Measurements from ENCODE around the gene OR4D2. TPM values are rescaled to one million over a fixed set of nuclear protein-coding genes. Genes with fewer than 3 reads are reported as not detected.

OR4D2 gene
- total and polyA plus RNA-seq, 2 donors from 2014 or later: not detected

DNA sequence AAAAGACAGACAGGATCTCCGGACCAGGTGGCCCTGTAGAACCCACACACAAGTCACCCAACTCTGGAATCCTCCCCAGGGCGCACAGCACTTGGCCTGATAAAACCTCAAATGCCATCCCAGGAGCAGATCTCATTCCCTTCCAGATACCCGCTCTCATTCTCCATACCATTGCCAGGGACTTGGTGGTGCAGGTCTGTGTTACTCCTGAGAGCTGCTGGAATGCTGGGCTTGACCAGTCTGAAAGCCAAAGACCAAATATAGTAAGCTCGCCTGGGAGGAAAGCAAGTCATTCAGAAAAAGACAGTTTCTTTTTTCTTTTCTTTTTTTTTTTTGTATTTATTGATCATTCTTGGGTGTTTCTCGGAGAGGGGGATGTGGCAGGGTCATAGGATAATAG, 41.6 kb downstream of the OR4D2 start:
- no peaks in the 10 kb centered on the region for H3K9me3 ChIP-seq (ENCODE audit: control insufficient read depth in 2 of 3, insufficient read depth in 1 of 3, low read length in 3 of 3)
- TF ChIP-seq CTCF (IDR thresholded peaks at IDR 0.05; ENCODE audit: borderline replicate concordance, extremely low read depth, insufficient read depth): no peak

GRCh38 chr17:58210922-58211321, 44.1 kb downstream of the OR4D2 start:
- intact Hi-C loops (cut with DNase I): no loop called here

More for the DNA sequence above, 41.6 kb downstream of the OR4D2 start:
- no peak overlapping the region for H3K27ac ChIP-seq (ENCODE audit: low read depth in 2 of 2, low read length in 2 of 2)
- H3K4me1 ChIP-seq (ENCODE audit: control insufficient read depth in 2 of 3, insufficient read depth in 2 of 3, low read depth in 1 of 3, low read length in 3 of 3): peaks cover 0 to 2% (median 0%) of the 10 kb centered on the region in 3 donors
- intact Hi-C loops (cut with DNase I): no loop called here
- H3K4me3 ChIP-seq (ENCODE audit: low read length in 3 of 3): no peak overlapping the region
- DNase-seq (no peak), FAIRE-seq (no peak)
- no peaks in the 10 kb centered on the region for H3K27me3 ChIP-seq (ENCODE audit: control insufficient read depth, insufficient read depth, low read length)
- no peak overlapping the region for H3K9ac ChIP-seq (ENCODE audit: low read length in 3 of 3)
- H3K36me3 ChIP-seq (ENCODE audit: control insufficient read depth in 2 of 3, insufficient read depth in 3 of 3, low read length in 3 of 3): peaks cover 8 to 32% (median 30%) of the 10 kb centered on the region in 3 donors

GRCh38 chr17:58215685-58216084, 48.9 kb downstream of the OR4D2 start:
- Histone ChIP-seq H3K4me1 (ENCODE audit: control insufficient read depth in 2 of 3, insufficient read depth in 2 of 3, low read depth in 1 of 3, low read length in 3 of 3) (peaks cover 0 to 7% (median 0%) of the 10 kb centered on the region in 3 donors), H3K27ac (ENCODE audit: low read depth in 2 of 2, low read length in 2 of 2) (no peak overlapping the region), H3K9me3 (ENCODE audit: control insufficient read depth in 2 of 3, insufficient read depth in 1 of 3, low read length in 3 of 3) (no peaks in the 10 kb centered on the region), H3K9ac (ENCODE audit: low read length in 3 of 3) (no peak overlapping the region), H3K4me3 (ENCODE audit: low read length in 3 of 3) (no peak overlapping the region), H3K36me3 (ENCODE audit: control insufficient read depth in 2 of 3, insufficient read depth in 3 of 3, low read length in 3 of 3) (peaks cover 11 to 27% (median 25%) of the 10 kb centered on the region in 3 donors), H3K27me3 (ENCODE audit: control insufficient read depth, insufficient read depth, low read length) (no peaks in the 10 kb centered on the region)
- DNase-seq: no peak
- intact Hi-C loops (cut with DNase I): no loop called here
- FAIRE-seq: no peak
- TF ChIP-seq CTCF (IDR thresholded peaks at IDR 0.05; ENCODE audit: borderline replicate concordance, extremely low read depth, insufficient read depth): no peak

More at GRCh38 chr17:58210922-58211321, 44.1 kb downstream of the OR4D2 start:
- peaks cover 8 to 45% (median 43%) of the 10 kb centered on the region in 3 donors for H3K36me3 ChIP-seq (ENCODE audit: control insufficient read depth in 2 of 3, insufficient read depth in 3 of 3, low read length in 3 of 3)
- H3K4me3 ChIP-seq (ENCODE audit: low read length in 3 of 3): no peak overlapping the region
- H3K9me3 ChIP-seq (ENCODE audit: control insufficient read depth in 2 of 3, insufficient read depth in 1 of 3, low read length in 3 of 3): no peaks in the 10 kb centered on the region
- DNase-seq (no peak), FAIRE-seq (no peak)
- no peaks in the 10 kb centered on the region for H3K27me3 ChIP-seq (ENCODE audit: control insufficient read depth, insufficient read depth, low read length)
- H3K27ac ChIP-seq (ENCODE audit: low read depth in 2 of 2, low read length in 2 of 2): no peak overlapping the region
- no peak for TF ChIP-seq CTCF (IDR thresholded peaks at IDR 0.05; ENCODE audit: borderline replicate concordance, extremely low read depth, insufficient read depth)
- H3K9ac ChIP-seq (ENCODE audit: low read length in 3 of 3): no peak overlapping the region
- H3K4me1 ChIP-seq (ENCODE audit: control insufficient read depth in 2 of 3, insufficient read depth in 2 of 3, low read depth in 1 of 3, low read length in 3 of 3): peaks cover 0 to 2% (median 0%) of the 10 kb centered on the region in 3 donors

GRCh38 chr17:58217766-58218165, 51.0 kb downstream of the OR4D2 start:
- no peak for TF ChIP-seq CTCF (IDR thresholded peaks at IDR 0.05; ENCODE audit: borderline replicate concordance, extremely low read depth, insufficient read depth)
- no peak overlapping the region for H3K27ac ChIP-seq (ENCODE audit: low read depth in 2 of 2, low read length in 2 of 2)
- intact Hi-C loops (cut with DNase I): no loop called here
- no peak for FAIRE-seq
- peaks cover 0 to 7% (median 0%) of the 10 kb centered on the region in 3 donors for H3K4me1 ChIP-seq (ENCODE audit: control insufficient read depth in 2 of 3, insufficient read depth in 2 of 3, low read depth in 1 of 3, low read length in 3 of 3)
- H3K36me3 ChIP-seq (ENCODE audit: control insufficient read depth in 2 of 3, insufficient read depth in 3 of 3, low read length in 3 of 3): peaks cover 4 to 17% (median 16%) of the 10 kb centered on the region in 3 donors
- H3K9ac ChIP-seq (ENCODE audit: low read length in 3 of 3): no peak overlapping the region
- H3K27me3 ChIP-seq (ENCODE audit: control insufficient read depth, insufficient read depth, low read length): no peaks in the 10 kb centered on the region
- no peak overlapping the region for H3K4me3 ChIP-seq (ENCODE audit: low read length in 3 of 3)
- DNase-seq: no peak
- H3K9me3 ChIP-seq (ENCODE audit: control insufficient read depth in 2 of 3, insufficient read depth in 1 of 3, low read length in 3 of 3): no peaks in the 10 kb centered on the region
